H9 (cell line): ENCODE measurements around the gene MCF2L2. TPM values are rescaled to one million over a fixed set of nuclear protein-coding genes. Genes with fewer than 3 reads are reported as not detected.

Experiments
- DNase-seq: peaks from one replicate; pipeline ENCODE4 v3.0.0-alpha.2; 2017
- H2AFZ ChIP-seq: one replicate; pipeline ENCODE4 v1.6.1; 2013; ENCODE audit warnings: mild to moderate bottlenecking, low read length, control low read depth, moderate library complexity
- H2AK5ac ChIP-seq: 2 replicates; pipeline ENCODE4 v1.6.1; 2013; ENCODE audit warnings: low read length, control low read depth, mixed read lengths; ENCODE audit not compliant: insufficient read length
- H2BK120ac ChIP-seq: one replicate; pipeline ENCODE4 v1.6.1; 2013; ENCODE audit warnings: low read depth, mild to moderate bottlenecking, low read length, control low read depth, inconsistent platforms; ENCODE audit not compliant: poor library complexity, severe bottlenecking
- H2BK12ac ChIP-seq: 2 replicates; pipeline ENCODE4 v1.6.1; 2013; ENCODE audit warnings: low read length, control low read depth, mixed read lengths, low read depth; ENCODE audit not compliant: insufficient read length
- H2BK15ac ChIP-seq: 2 replicates; pipeline ENCODE4 v1.6.1; 2013; ENCODE audit warnings: low read depth, low read length, control low read depth
- H2BK20ac ChIP-seq: one replicate; pipeline ENCODE4 v1.6.1; 2013; ENCODE audit warnings: low read depth, mild to moderate bottlenecking, low read length, control low read depth, inconsistent platforms; ENCODE audit not compliant: poor library complexity, severe bottlenecking
- H2BK5ac ChIP-seq: 2 replicates; pipeline ENCODE4 v1.6.1; 2013; ENCODE audit warnings: low read length, control low read depth, mixed read lengths; ENCODE audit not compliant: insufficient read length
- H3K14ac ChIP-seq: 2 replicates; pipeline ENCODE4 v1.6.1; 2013; ENCODE audit warnings: low read length, control low read depth; ENCODE audit not compliant: insufficient read depth
- H3K18ac ChIP-seq: 2 replicates; pipeline ENCODE4 v1.6.1; 2013; ENCODE audit warnings: low read depth, mild to moderate bottlenecking, mixed read lengths, low read length, control low read depth; ENCODE audit not compliant: insufficient read length
- H3K23ac ChIP-seq: 2 replicates; pipeline ENCODE4 v1.6.1; 2013; ENCODE audit warnings: low read length, control low read depth, mixed read lengths, low read depth; ENCODE audit not compliant: insufficient read length
- H3K23me2 ChIP-seq: 2 replicates; pipeline ENCODE4 v1.6.1; 2013; ENCODE audit warnings: low read depth, mild to moderate bottlenecking, mixed read lengths, low read length, control low read depth; ENCODE audit not compliant: insufficient read length, poor library complexity, severe bottlenecking
- H3K27ac ChIP-seq: 2 replicates; pipeline ENCODE4 v1.5.1; 2013; ENCODE audit warnings: low read length, control low read depth, mixed read lengths, low read depth; ENCODE audit not compliant: insufficient read length
- H3K27me3 ChIP-seq: 2 replicates; pipeline ENCODE4 v1.6.1; 2013; ENCODE audit warnings: low read length, control low read depth, inconsistent platforms; ENCODE audit not compliant: insufficient read depth
- H3K4ac ChIP-seq: 2 replicates; pipeline ENCODE4 v1.6.1; 2013; ENCODE audit warnings: low read depth, mild to moderate bottlenecking, control low read depth, inconsistent platforms, low read length, moderate library complexity
- H3K4me1 ChIP-seq: 2 replicates; pipeline ENCODE4 v1.6.1; 2013; ENCODE audit warnings: low read length, control low read depth, inconsistent platforms; ENCODE audit not compliant: insufficient read depth
- H3K4me2 ChIP-seq: 2 replicates; pipeline ENCODE4 v1.6.1; 2013; ENCODE audit warnings: low read length, control low read depth, mixed read lengths; ENCODE audit not compliant: insufficient read length, insufficient read depth
- H3K56ac ChIP-seq: 2 replicates; pipeline ENCODE4 v1.6.1; 2013; ENCODE audit warnings: low read depth, mild to moderate bottlenecking, mixed read lengths, low read length, control low read depth; ENCODE audit not compliant: insufficient read length
- H3K79me1 ChIP-seq: 2 replicates; pipeline ENCODE4 v1.6.1; 2013; ENCODE audit warnings: low read depth, mild to moderate bottlenecking, moderate library complexity, low read length, control low read depth, inconsistent platforms; ENCODE audit not compliant: insufficient read depth, poor library complexity, severe bottlenecking
- H3K79me2 ChIP-seq: 2 replicates; pipeline ENCODE4 v1.6.1; 2013; ENCODE audit warnings: low read length, control low read depth, inconsistent platforms; ENCODE audit not compliant: insufficient read depth
- H3K9ac ChIP-seq: 2 replicates; pipeline ENCODE4 v1.6.1; 2013; ENCODE audit warnings: low read length, control low read depth, mixed read lengths; ENCODE audit not compliant: insufficient read length; ENCODE audit errors: extremely low read depth
- H3K9me3 ChIP-seq: one replicate; pipeline ENCODE4 v1.6.1; 2013; ENCODE audit warnings: low read depth, low read length, inconsistent platforms; ENCODE audit not compliant: control insufficient read depth
- H3T11ph ChIP-seq: one replicate; pipeline ENCODE4 v1.6.1; 2013; ENCODE audit warnings: mild to moderate bottlenecking, low read length, control low read depth, inconsistent platforms
- H4K20me1 ChIP-seq: one replicate; pipeline ENCODE4 v1.6.1; 2013; ENCODE audit not compliant: control insufficient read depth, insufficient read length, insufficient read depth
- H4K5ac ChIP-seq: 2 replicates; pipeline ENCODE4 v1.6.1; 2013; ENCODE audit warnings: low read depth, mild to moderate bottlenecking, mixed read lengths, low read length, control low read depth; ENCODE audit not compliant: insufficient read length
- H4K8ac ChIP-seq: replicated peaks from 2 replicates; pipeline ENCODE4 v1.6.1; 2013; ENCODE audit warnings: low read length, control low read depth, mixed read lengths, low read depth; ENCODE audit not compliant: insufficient read length
- H4K91ac ChIP-seq: 2 replicates; pipeline ENCODE4 v1.6.1; 2013; ENCODE audit warnings: low read depth, mild to moderate bottlenecking, moderate library complexity, mixed read lengths, low read length, control low read depth; ENCODE audit not compliant: insufficient read length
- H3K27ac Mint-ChIP-seq, 3 experiments: 2 replicates in 2 of 3; 3 replicates in 1 of 3; pipeline ENCODE4 v1.8.0; 2020 to 2021; ENCODE audit warnings: mixed read lengths in 3 of 3, mild to moderate bottlenecking in 1 of 3, moderate library complexity in 1 of 3
- H3K27me3 Mint-ChIP-seq: 2 replicates; pipeline ENCODE4 v1.8.0; 2021; ENCODE audit warnings: low read depth, mild to moderate bottlenecking, moderate library complexity, mixed read lengths
- H3K36me3 Mint-ChIP-seq, 3 experiments: 2 replicates in 2 of 3; 3 replicates in 1 of 3; pipeline ENCODE4 v1.8.0; 2020 to 2021; ENCODE audit warnings: low read depth in 3 of 3, mixed read lengths in 3 of 3; ENCODE audit not compliant: insufficient read depth in 1 of 3
- H3K4me1 Mint-ChIP-seq, 2 experiments: 2 replicates each; pipeline ENCODE4 v1.8.0; 2020; ENCODE audit warnings: mixed read lengths in 2 of 2
- H3K4me3 Mint-ChIP-seq, 2 experiments: 2 replicates in 1 of 2; 3 replicates in 1 of 2; pipeline ENCODE4 v1.8.0; 2020 to 2021; ENCODE audit warnings: mild to moderate bottlenecking in 2 of 2, mixed read lengths in 2 of 2, moderate library complexity in 1 of 2
- H3K9me3 Mint-ChIP-seq, 2 experiments: 2 replicates in 1 of 2; 3 replicates in 1 of 2; pipeline ENCODE4 v1.8.0; 2020; ENCODE audit warnings: mild to moderate bottlenecking in 2 of 2, mixed read lengths in 2 of 2, moderate library complexity in 1 of 2
- WGBS: extraction: QIAGEN DNeasy Blood & Tissue Kit; methylation state at CpG from one replicate; pipeline ENCODE4 v1.1.7; 2013; ENCODE audit warnings: missing lambda C conversion rate, low lambda C conversion rate, mixed read lengths; ENCODE audit not compliant: insufficient read length; ENCODE audit errors: extremely low coverage; 5-methylcytosine and 5-hydroxymethylcytosine counted together
- total RNA-seq: library from RNA; stranded (reverse); gene quantifications from 2 replicates; pipeline ENCODE4 v1.2.1, GENCODE V29; 2021
- TF ChIP-seq, protein P1 (sequence below): fragments of 200-600 bp; sonication (generic); conservative IDR thresholded peaks from 3 replicates; pipeline ENCODE4 v1.8.0; 2021; ENCODE audit warnings: antibody characterized with exemption, mild to moderate bottlenecking

MCF2L2 gene
- total RNA-seq, 1 experiment from 2014 or later: 6.4 TPM

DNA sequence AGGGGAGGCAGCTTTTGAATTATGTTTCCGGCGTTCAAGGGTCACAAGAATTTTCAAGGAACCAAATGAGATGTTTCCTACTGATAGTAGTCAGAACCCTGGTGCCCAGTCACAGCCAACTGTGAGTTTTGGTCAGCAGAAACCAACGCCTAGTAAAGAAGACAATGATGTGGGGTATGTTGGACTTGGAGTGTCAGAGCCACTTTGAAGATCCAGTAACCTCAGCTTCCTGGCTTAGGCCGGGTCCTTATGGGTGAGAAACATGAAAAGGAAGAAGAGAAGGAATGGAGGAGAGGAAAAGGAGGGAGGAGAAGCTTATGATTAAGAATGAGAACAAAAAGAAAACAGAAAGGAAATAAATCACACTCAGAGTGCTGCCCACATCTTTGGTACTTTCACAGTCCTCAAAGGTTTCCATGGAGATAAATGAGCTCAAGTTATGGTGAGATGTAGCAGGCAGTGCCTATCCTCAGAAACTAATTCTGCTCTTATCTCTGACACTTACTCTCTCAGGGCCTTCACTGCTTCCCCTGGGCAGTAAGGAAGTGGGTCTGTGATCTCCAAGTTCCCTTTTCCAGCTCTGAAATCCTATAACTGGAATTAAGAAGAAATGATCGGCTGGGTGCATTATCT, 2.0 kb upstream of the MCF2L2 start:
- Histone ChIP-seq H4K8ac (no peak overlapping the region), H4K5ac (no peak overlapping the region), H2BK12ac (no peak overlapping the region), H2AK5ac (no peak overlapping the region), H3K9ac (no peak overlapping the region), H3K23ac (no peak overlapping the region), H3K23me2 (peaks cover 24% of the 10 kb centered on the region), H3K14ac (no peak overlapping the region), H3K9me3 (no peaks in the 10 kb centered on the region), H2BK20ac (no peak overlapping the region), H3K4me1 (peaks cover 7% of the 10 kb centered on the region; the same call in 1 of the 2 replicates), H3T11ph (no peak overlapping the region), H3K27me3 (no peaks in the 10 kb centered on the region; the same call in 1 of the 2 replicates), H2BK5ac (no peak overlapping the region), H2AFZ (no peak overlapping the region), H3K79me1 (no peaks in the 10 kb centered on the region), H3K4me2 (no peak overlapping the region), H3K27ac (no peak overlapping the region), H4K91ac (no peak overlapping the region), H3K56ac (no peak overlapping the region), H4K20me1 (no peaks in the 10 kb centered on the region), H2BK120ac (no peak overlapping the region), H2BK15ac (no peak overlapping the region), H3K4ac (no peak overlapping the region), H3K79me2 (no peaks in the 10 kb centered on the region), H3K18ac (no peak overlapping the region)
- peaks cover 73% of the 10 kb centered on the region for H3K27me3 Mint-ChIP-seq
- peaks cover 44 to 47% of the 10 kb centered on the region in 2 experiments for H3K4me1 Mint-ChIP-seq
- H3K9me3 Mint-ChIP-seq: peaks cover 3% of the 10 kb centered on the region in 2 experiments; a peak in 2 of 5 replicates
- WGBS: no CpG with 5 or more reads among the region's 5 CpGs
- TF ChIP-seq, protein P1, sequence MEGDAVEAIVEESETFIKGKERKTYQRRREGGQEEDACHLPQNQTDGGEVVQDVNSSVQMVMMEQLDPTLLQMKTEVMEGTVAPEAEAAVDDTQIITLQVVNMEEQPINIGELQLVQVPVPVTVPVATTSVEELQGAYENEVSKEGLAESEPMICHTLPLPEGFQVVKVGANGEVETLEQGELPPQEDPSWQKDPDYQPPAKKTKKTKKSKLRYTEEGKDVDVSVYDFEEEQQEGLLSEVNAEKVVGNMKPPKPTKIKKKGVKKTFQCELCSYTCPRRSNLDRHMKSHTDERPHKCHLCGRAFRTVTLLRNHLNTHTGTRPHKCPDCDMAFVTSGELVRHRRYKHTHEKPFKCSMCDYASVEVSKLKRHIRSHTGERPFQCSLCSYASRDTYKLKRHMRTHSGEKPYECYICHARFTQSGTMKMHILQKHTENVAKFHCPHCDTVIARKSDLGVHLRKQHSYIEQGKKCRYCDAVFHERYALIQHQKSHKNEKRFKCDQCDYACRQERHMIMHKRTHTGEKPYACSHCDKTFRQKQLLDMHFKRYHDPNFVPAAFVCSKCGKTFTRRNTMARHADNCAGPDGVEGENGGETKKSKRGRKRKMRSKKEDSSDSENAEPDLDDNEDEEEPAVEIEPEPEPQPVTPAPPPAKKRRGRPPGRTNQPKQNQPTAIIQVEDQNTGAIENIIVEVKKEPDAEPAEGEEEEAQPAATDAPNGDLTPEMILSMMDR: no peak
- H3K36me3 Mint-ChIP-seq: no peaks in the 10 kb centered on the region; a peak in 1 of 7 replicates
- no peak for DNase-seq
- peak overlapping the region in 1 of 2 experiments; percentile 21; a peak in 1 of 5 replicates for H3K4me3 Mint-ChIP-seq
- no peak overlapping the region for H3K27ac Mint-ChIP-seq
